NCI-H526 treated with DMSO at 0.1 percent for 48 hours (cell line): ENCODE data around the gene RPS23.
"Not testable (repeated sequence)": the region's sequence is repeated elsewhere in the genome, so short reads cannot be mapped to it uniquely, and the experiment has no call there.

Experiments used
- DNase-seq: peaks from one replicate; lab custom pipeline; 2025; lab: John Stamatoyannopoulos, UW

The RPS23 gene

GRCh38 chr5:82287625-82288024, 9.5 kb upstream of the RPS23 start:
- no peak for DNase-seq

- DNase-seq, result no peak
These were observed 7.1 kb upstream of the RPS23 start for GRCh38 chr5:82285206-82285605.

- DNase-seq, result no peak
These were observed 5.7 kb upstream of the RPS23 start for GRCh38 chr5:82283893-82284292.

GRCh38 chr5:82278711-82279370, 687 bp upstream of the RPS23 start:
- DNase-seq, result no peak

- no peak for DNase-seq
These were observed 554 bp downstream of the RPS23 start for GRCh38 chr5:82277613-82277986.

GRCh38 chr5:82276800-82277612, 1.1 kb downstream of the RPS23 start:
- DNase-seq, result no peak

- no peak for DNase-seq
These were observed 2.9 kb downstream of the RPS23 start for GRCh38 chr5:82275216-82275664.

- no peak for DNase-seq
These were observed 3.6 kb downstream of the RPS23 start for GRCh38 chr5:82274343-82275211.

GRCh38 chr5:82273426-82273825, 4.7 kb downstream of the RPS23 start:
- not testable (repeated sequence) for DNase-seq

GRCh38 chr5:82272571-82273356, 5.4 kb downstream of the RPS23 start:
- not testable (repeated sequence) for DNase-seq

- DNase-seq, result not testable (repeated sequence)
These were observed 8.8 kb downstream of the RPS23 start for GRCh38 chr5:82269363-82269762.

GRCh38 chr5:82267297-82267933, 10.7 kb downstream of the RPS23 start:
- DNase-seq, result not testable (repeated sequence)

GRCh38 chr5:82265047-82265446, 13.1 kb downstream of the RPS23 start:
- DNase-seq, result no peak

GRCh38 chr5:82259172-82259800, 18.9 kb downstream of the RPS23 start:
- no peak for DNase-seq

- no peak for DNase-seq
These were observed 20.4 kb downstream of the RPS23 start for GRCh38 chr5:82257729-82258128.

GRCh38 chr5:82257247-82257646, 20.9 kb downstream of the RPS23 start:
- DNase-seq, result no peak

- DNase-seq, result no peak
These were observed 22.3 kb downstream of the RPS23 start for GRCh38 chr5:82255844-82256243.

GRCh38 chr5:82252744-82253143, 25.4 kb downstream of the RPS23 start:
- no peak for DNase-seq

GRCh38 chr5:82246960-82247574, 31.1 kb downstream of the RPS23 start:
- DNase-seq, result no peak
